ENCODE measurements around the gene KRT20. TPM values are rescaled to one million over a fixed set of nuclear protein-coding genes. Genes with fewer than 3 reads are reported as not detected.

The KRT20 gene
- total and polyA plus RNA-seq, 2 of the 4 experiments (the other 2 are of a cell fraction) = not detected

DNA sequence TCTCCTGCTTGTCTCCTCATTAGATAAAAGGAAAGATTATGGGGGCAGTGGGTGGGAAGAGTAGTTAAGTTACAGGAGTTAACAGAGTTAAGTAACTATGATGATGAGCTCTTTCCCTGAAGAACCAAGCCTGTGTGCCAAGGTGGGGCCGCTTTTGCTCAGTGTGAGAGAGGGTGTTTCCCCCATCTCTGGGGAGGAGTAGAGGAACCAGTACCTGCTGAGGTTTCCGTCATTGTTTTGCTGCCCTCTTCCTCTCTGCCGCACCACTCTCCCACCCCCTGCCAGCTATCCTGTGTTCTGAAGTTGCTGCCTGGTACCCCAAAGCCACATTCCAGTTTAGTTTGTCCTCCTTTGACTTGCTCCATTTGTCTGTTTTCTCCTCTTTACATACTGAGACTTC lies 41.8 kb downstream of the KRT20 start:
- in situ Hi-C loops (cut with MboI; ENCODE audit: low sequenced_read_pairs) (no loop called here), intact Hi-C loops (cut with micrococcal nuclease) (no loop called here), dilution Hi-C loops (cut with HindIII; ENCODE audit: low sequenced_read_pairs, unreplicated experiment) (no loop called here)
- ChIA-PET POLR2A (ENCODE audit: unreplicated experiment) (no interaction called here), CTCF (interaction anchor here (1.2 kb wide), 1 partner anchor 8 kb away, joined by 3 read pairs; no protein-coding TSS in a partner anchor)
- H3K56ac ChIP-seq (ENCODE audit: extremely low read depth, insufficient read depth, low read length) = no peak overlapping the region
- no peaks in the 10 kb centered on the region; the same call in 1 of the 2 replicates for H3K27me3 ChIP-seq (ENCODE audit: control insufficient read depth, insufficient read depth, low read length)
- no peak overlapping the region for H3K18ac ChIP-seq (ENCODE audit: low read depth, low read length)
- H4K5ac ChIP-seq (ENCODE audit: low read depth, low read length) = no peak overlapping the region
- no peak overlapping the region for H2BK15ac ChIP-seq (ENCODE audit: low read depth, low read length)
- no peaks in the 10 kb centered on the region for H4K20me1 ChIP-seq (ENCODE audit: insufficient read depth, low read length)
- no peak overlapping the region for H2AK5ac ChIP-seq (ENCODE audit: low read depth, low read length)
- no peak overlapping the region for H3K14ac ChIP-seq (replicated peaks; ENCODE audit: low read depth, low read length)
- H3K23ac ChIP-seq (ENCODE audit: low read depth, low read length) = no peak overlapping the region
- BruUV-seq (replicated peaks) = no TSS peak
- H2BK120ac ChIP-seq (ENCODE audit: low read depth, low read length) = no peak overlapping the region
- H3K4ac ChIP-seq (ENCODE audit: low read depth, low read length) = no peak overlapping the region
- H4K8ac ChIP-seq (ENCODE audit: low read depth in 2 of 2, low read length in 2 of 2) = no peak overlapping the region
- no peak overlapping the region for H3K9ac ChIP-seq (ENCODE audit: low read depth, low read length)
- 0 out of 2 replicates have a peak, but pooled peaks cover 2% of the 10 kb centered on the region for H3K9me1 ChIP-seq (ENCODE audit: insufficient read depth, low read length)
- H4K91ac ChIP-seq (ENCODE audit: insufficient read depth, low read depth, low read length) = no peak overlapping the region
- no peak overlapping the region for H2AFZ ChIP-seq (replicated peaks; ENCODE audit: low read length, poor library complexity)
- no peak overlapping the region for H3K4me3 ChIP-seq (ENCODE audit: insufficient read depth, low read depth, low read length)
- H2AK9ac ChIP-seq (replicated peaks; ENCODE audit: low read depth, low read length, poor library complexity) = no peak overlapping the region
- no CpG with 5 or more reads among the region's 3 CpGs for WGBS, 2 experiments (ENCODE audit: extremely low coverage in 2 of 2, insufficient read length in 1 of 2)
- H3K27ac ChIP-seq (ENCODE audit: insufficient read depth, low read length) = no peak overlapping the region
- H3K4me1 ChIP-seq (ENCODE audit: control insufficient read depth, insufficient read depth, low read length) = no peaks in the 10 kb centered on the region
- ATAC-seq (ENCODE audit: low read depth) (no peak), DNase-seq (no peak)
- no peaks in the 10 kb centered on the region for H3K79me1 ChIP-seq (ENCODE audit: low read depth in 1 of 2, low read length in 2 of 2)
- no peak overlapping the region for H2BK5ac ChIP-seq (ENCODE audit: low read depth, low read length, poor library complexity, severe bottlenecking)
- no peak overlapping the region for H3K4me2 ChIP-seq (ENCODE audit: low read depth, low read length)
- TF ChIP-seq MXI1 (IDR thresholded peaks at IDR 0.05; ENCODE audit: borderline replicate concordance, low read depth, low read length) = no peak
- TF ChIP-seq FOS (IDR thresholded peaks at IDR 0.05; ENCODE audit: low read depth, low read length) = no peak
- TF ChIP-seq RFX5 (IDR thresholded peaks at IDR 0.05; ENCODE audit: low read depth, low read length) = no peak
- TF ChIP-seq, protein P1, sequence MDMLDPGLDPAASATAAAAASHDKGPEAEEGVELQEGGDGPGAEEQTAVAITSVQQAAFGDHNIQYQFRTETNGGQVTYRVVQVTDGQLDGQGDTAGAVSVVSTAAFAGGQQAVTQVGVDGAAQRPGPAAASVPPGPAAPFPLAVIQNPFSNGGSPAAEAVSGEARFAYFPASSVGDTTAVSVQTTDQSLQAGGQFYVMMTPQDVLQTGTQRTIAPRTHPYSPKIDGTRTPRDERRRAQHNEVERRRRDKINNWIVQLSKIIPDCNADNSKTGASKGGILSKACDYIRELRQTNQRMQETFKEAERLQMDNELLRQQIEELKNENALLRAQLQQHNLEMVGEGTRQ (IDR thresholded peaks at IDR 0.05; ENCODE audit: low read depth, low read length) = no peak
- TF ChIP-seq RAD21 (IDR thresholded peaks at IDR 0.05; ENCODE audit: low read length) = no peak
- no peak for TF ChIP-seq RCOR1 (IDR thresholded peaks at IDR 0.05; ENCODE audit: insufficient replicate concordance, low read length)
- no peak overlapping the region for H2BK20ac ChIP-seq (ENCODE audit: low read depth, low read length)
- H3K9me3 ChIP-seq (ENCODE audit: control insufficient read depth, insufficient read depth, low read length) = no peaks in the 10 kb centered on the region
- no peaks in the 10 kb centered on the region for H3K36me3 ChIP-seq (ENCODE audit: control insufficient read depth, insufficient read depth, low read length)
